ENCODE data around the gene SHPK. TPM values are rescaled to one million over a fixed set of nuclear protein-coding genes. Genes with fewer than 3 reads are reported as not detected.

Gene SHPK
- total and polyA plus RNA-seq, 9 of the 15 experiments (the other 6 are each of a cell fraction or from before 2014, with no cell fraction given), result 2.5 to 16.3 (median 11.8) TPM

DNA sequence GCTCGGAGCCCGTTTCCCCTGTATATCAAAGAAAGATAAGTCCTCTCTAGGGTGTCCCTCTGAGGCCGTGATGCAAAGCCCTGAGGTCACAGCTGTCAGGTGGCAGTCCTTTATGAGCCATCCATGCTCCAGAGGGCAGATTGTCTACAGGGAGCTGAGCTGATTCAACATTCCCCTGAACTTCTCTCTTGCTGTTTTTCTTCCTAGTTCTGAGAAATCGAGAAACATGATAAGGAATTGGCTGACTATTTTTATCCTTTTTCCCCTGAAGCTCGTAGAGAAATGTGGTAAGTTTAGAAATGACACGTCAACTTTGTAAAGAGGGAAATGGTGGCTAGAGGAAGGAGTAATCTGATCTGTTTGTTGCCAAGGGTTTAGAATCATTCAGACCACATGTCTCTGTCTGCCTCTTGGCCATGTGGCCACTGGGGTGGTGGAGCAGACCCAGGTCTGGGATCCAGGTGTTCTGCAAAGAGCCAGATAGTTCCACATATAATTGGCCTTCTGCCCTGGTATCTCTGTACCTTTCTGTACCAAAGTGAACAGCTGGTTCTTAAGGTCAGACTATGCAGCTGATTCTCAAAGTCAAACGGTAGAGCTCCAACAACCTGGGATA lies 4.0 kb upstream of the SHPK start (continued):
- TF ChIP-seq ZNF79 (CRISPR knock-in tag; IDR thresholded peaks at IDR 0.05; ENCODE audit: low read depth) (no peak), ZNF121 (CRISPR knock-in tag; conservative IDR thresholded peaks at IDR 0.05) (no peak), CTBP1 (IDR thresholded peaks at IDR 0.05; ENCODE audit: borderline replicate concordance) (peak; percentile 70), HDAC1 (IDR thresholded peaks at IDR 0.05) (peak; percentile 53 to 82; a peak in 2 of 4 replicates), MTA1 (IDR thresholded peaks at IDR 0.05; ENCODE audit: borderline replicate concordance) (peak; percentile 29; the same call in 1 of the 2 replicates), CEBPB (tag; IDR thresholded peaks at IDR 0.05) (0 out of 2 replicates have a peak, but pooled peaks have one; percentile 7), U2AF1 (optimal IDR thresholded peaks at IDR 0.05; ENCODE audit: low read depth, low read length) (no peak), CBX3 (IDR thresholded peaks at IDR 0.05; ENCODE audit: borderline replicate concordance in 1 of 2, low read length in 2 of 2) (no peak), NCOA6 (IDR thresholded peaks at IDR 0.05) (no peak), C11orf30 (IDR thresholded peaks at IDR 0.05; ENCODE audit: low read depth) (peak; percentile 49), RBM25 (IDR thresholded peaks at IDR 0.05; ENCODE audit: low read depth, low read length, severe bottlenecking) (no peak), GATA2 (CRISPR knock-in tag; IDR thresholded peaks at IDR 0.05) (peak; percentile 79), ZNF324 (CRISPR knock-in tag; IDR thresholded peaks at IDR 0.05) (no peak), NFATC3 (IDR thresholded peaks at IDR 0.05) (0 out of 2 replicates have a peak, but pooled peaks have one; percentile 13)
- TF ChIP-seq, protein P1, sequence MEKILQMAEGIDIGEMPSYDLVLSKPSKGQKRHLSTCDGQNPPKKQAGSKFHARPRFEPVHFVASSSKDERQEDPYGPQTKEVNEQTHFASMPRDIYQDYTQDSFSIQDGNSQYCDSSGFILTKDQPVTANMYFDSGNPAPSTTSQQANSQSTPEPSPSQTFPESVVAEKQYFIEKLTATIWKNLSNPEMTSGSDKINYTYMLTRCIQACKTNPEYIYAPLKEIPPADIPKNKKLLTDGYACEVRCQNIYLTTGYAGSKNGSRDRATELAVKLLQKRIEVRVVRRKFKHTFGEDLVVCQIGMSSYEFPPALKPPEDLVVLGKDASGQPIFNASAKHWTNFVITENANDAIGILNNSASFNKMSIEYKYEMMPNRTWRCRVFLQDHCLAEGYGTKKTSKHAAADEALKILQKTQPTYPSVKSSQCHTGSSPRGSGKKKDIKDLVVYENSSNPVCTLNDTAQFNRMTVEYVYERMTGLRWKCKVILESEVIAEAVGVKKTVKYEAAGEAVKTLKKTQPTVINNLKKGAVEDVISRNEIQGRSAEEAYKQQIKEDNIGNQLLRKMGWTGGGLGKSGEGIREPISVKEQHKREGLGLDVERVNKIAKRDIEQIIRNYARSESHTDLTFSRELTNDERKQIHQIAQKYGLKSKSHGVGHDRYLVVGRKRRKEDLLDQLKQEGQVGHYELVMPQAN (IDR thresholded peaks at IDR 0.05; ENCODE audit: borderline replicate concordance), result peak; percentile 56; the same call in 1 of the 2 replicates
- TF ChIP-seq, protein P2, sequence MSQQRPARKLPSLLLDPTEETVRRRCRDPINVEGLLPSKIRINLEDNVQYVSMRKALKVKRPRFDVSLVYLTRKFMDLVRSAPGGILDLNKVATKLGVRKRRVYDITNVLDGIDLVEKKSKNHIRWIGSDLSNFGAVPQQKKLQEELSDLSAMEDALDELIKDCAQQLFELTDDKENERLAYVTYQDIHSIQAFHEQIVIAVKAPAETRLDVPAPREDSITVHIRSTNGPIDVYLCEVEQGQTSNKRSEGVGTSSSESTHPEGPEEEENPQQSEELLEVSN (IDR thresholded peaks at IDR 0.05; ENCODE audit: borderline replicate concordance in 1 of 2, extremely low read depth in 1 of 2, insufficient read depth in 1 of 2, insufficient read length in 1 of 2, low read depth in 1 of 2, low read length in 1 of 2, poor library complexity in 1 of 2, severe bottlenecking in 1 of 2), result no peak

Data from K562 (cell line).